ENCODE results near the gene FN1.

GRCh38 chr2:215452725-215453124 lies 16.9 kb upstream of the FN1 start:
- TF ChIP-seq CTCF (IDR thresholded peaks at IDR 0.05) (no peak), POLR2A (IDR thresholded peaks at IDR 0.05) (no peak)
